ENCODE data around the gene GSN. TPM values are rescaled to one million over a fixed set of nuclear protein-coding genes. Genes with fewer than 3 reads are reported as not detected.
A peak's percentile ranks its signal among the peaks of the same experiment; 100 is the strongest.

GSN gene
- total and polyA plus RNA-seq, 9 donors, result 269 to 422 (median 313) TPM

DNA sequence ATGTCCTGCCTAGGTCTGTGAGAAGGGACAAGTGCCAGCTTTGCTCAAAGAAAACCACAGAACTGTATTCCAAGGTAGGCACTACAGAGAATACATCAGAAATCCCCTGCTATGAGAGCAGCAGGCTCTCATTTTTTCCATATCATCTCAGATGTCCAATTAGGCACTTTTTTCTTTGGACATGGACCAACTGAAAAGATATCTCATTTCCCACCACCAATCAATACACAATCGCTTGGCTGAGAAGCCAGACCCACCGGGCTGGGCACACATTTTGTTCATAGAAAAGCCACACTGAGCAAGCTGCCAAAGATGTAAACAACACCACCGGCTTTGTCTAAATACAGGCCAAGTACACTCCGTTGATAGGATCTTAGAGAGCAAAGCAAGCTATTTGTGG is 76.2 kb downstream of the GSN start:
- no peak for DNase-seq
- no peaks in the 10 kb centered on the region for H3K9me3 ChIP-seq (replicated peaks; ENCODE audit: control insufficient read depth, low read depth, low read length)
- no peaks in the 10 kb centered on the region for H3K27me3 ChIP-seq (ENCODE audit: control insufficient read depth, insufficient read depth, low read length)
- no peak overlapping the region for H3K4me3 ChIP-seq (ENCODE audit: low read length)
- H3K27ac ChIP-seq (ENCODE audit: low read length), result no peak overlapping the region
- peaks cover 16% of the 10 kb centered on the region for H3K4me1 ChIP-seq (ENCODE audit: control insufficient read depth, insufficient read depth, low read length)
- WGBS (ENCODE audit: insufficient coverage), result 73% methylated on average over 2 of the region's 4 CpGs
- H3K36me3 ChIP-seq (ENCODE audit: control insufficient read depth, insufficient read depth, low read length), result peaks cover 33% of the 10 kb centered on the region

DNA sequence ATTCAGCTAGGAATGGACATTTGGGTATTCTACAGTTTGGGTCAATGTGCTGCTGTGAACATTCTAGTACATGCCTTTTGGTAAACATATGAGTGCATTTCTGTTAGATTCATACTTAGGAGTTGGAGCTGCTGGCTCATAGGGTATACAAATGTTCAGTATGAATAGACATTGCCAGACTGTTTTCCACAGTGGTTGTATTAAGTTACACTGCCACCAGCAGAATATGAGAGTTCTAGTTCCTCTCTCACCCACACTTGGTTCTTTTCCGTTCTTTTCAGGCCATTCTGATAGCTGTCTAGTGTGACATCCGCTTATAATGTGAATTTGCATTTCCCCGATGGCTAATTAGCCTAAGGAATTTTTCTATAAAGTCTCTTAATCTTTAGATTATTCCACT is 77.1 kb downstream of the GSN start:
- peaks cover 18% of the 10 kb centered on the region for H3K4me1 ChIP-seq (ENCODE audit: control insufficient read depth, insufficient read depth, low read length)
- peaks cover 32% of the 10 kb centered on the region for H3K36me3 ChIP-seq (ENCODE audit: control insufficient read depth, insufficient read depth, low read length)
- no peak overlapping the region for H3K4me3 ChIP-seq (ENCODE audit: low read length)
- no peak overlapping the region for H3K27ac ChIP-seq (ENCODE audit: low read length)
- no CpG with 5 or more reads among the region's 3 CpGs for WGBS (ENCODE audit: insufficient coverage)
- H3K9me3 ChIP-seq (replicated peaks; ENCODE audit: control insufficient read depth, low read depth, low read length), result no peaks in the 10 kb centered on the region
- peak; percentile 35 for DNase-seq
- H3K27me3 ChIP-seq (ENCODE audit: control insufficient read depth, insufficient read depth, low read length), result no peaks in the 10 kb centered on the region

DNA sequence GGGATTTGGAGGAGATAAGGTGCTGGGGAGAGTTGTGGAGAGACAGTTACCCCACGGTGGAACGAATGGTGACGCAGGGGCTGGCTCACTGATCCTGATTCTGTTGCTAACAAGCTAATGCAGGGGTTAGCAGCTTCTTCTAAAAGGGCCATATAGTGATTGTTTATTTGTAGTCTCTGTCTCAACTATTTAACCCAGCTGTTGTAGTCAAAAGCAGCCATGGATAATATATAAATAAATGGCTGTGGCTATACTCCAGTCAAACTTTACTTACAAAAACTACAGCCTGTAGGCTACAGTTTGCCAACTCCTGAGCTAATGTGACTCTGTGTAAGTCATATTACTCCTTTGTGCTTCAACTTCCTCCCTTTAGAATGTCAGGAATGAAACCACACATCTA is 80.3 kb downstream of the GSN start:
- DNase-seq, result peak; percentile 24
- Histone ChIP-seq H3K36me3 (ENCODE audit: control insufficient read depth, insufficient read depth, low read length) (peaks cover 33% of the 10 kb centered on the region), H3K27me3 (ENCODE audit: control insufficient read depth, insufficient read depth, low read length) (no peaks in the 10 kb centered on the region), H3K4me1 (ENCODE audit: control insufficient read depth, insufficient read depth, low read length) (peaks cover 35% of the 10 kb centered on the region), H3K4me3 (ENCODE audit: low read length) (no peak overlapping the region), H3K27ac (ENCODE audit: low read length) (peak overlapping the region; percentile 2), H3K9me3 (replicated peaks; ENCODE audit: control insufficient read depth, low read depth, low read length) (no peaks in the 10 kb centered on the region)
- WGBS (ENCODE audit: insufficient coverage), result 70% methylated on average over 2 of the region's 3 CpGs

DNA sequence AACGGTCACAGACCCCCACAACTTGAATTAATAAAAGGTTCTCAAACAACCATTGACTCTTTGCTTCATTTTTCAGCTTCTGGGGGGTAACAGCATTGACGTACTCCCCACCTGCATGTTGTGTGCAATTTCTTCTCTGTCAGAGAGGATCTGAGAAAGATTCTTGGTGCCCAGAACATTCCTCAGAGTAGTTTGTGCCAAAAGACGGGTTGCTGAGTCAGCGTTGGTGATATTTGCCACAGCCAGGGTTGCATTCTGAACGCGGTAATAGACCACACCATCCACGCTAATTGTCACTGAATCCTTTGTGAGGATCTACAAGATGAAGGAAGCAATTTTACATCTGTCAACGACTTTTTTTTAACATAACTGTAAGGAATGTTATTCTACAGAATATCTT is 81.0 kb downstream of the GSN start:
- DNase-seq, result peak; percentile 41
- peaks cover 31% of the 10 kb centered on the region for H3K4me1 ChIP-seq (ENCODE audit: control insufficient read depth, insufficient read depth, low read length)
- no peaks in the 10 kb centered on the region for H3K27me3 ChIP-seq (ENCODE audit: control insufficient read depth, insufficient read depth, low read length)
- 71% methylated on average over 1 of the region's 8 CpGs for WGBS (ENCODE audit: insufficient coverage)
- H3K4me3 ChIP-seq (ENCODE audit: low read length), result no peak overlapping the region
- H3K27ac ChIP-seq (ENCODE audit: low read length), result peak overlapping the region; percentile 2
- no peaks in the 10 kb centered on the region for H3K9me3 ChIP-seq (replicated peaks; ENCODE audit: control insufficient read depth, low read depth, low read length)
- H3K36me3 ChIP-seq (ENCODE audit: control insufficient read depth, insufficient read depth, low read length), result peaks cover 32% of the 10 kb centered on the region

DNA sequence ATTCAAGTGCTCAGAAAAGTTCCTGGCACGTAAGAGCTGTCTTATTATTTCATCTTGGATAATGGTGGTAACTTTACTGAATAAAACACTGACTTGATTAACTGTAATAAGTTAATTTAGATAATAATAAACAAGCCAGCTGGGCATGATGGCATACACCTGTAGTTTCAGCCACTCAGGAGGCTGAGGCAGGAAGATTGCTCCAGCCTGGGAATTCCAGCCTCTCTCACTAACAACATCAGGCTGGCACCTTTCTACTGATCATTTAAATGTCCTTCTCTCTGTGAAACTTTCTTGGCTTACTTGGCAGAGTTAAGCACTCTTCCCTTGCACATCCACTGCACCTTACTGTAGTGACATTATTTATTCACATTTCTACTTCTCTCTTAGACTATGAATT is 82.1 kb downstream of the GSN start:
- H3K27me3 ChIP-seq (ENCODE audit: control insufficient read depth, insufficient read depth, low read length), result no peaks in the 10 kb centered on the region
- no peak overlapping the region for H3K4me3 ChIP-seq (ENCODE audit: low read length)
- peaks cover 29% of the 10 kb centered on the region for H3K4me1 ChIP-seq (ENCODE audit: control insufficient read depth, insufficient read depth, low read length)
- no CpG with 5 or more reads among the region's 1 CpG for WGBS (ENCODE audit: insufficient coverage)
- no peak for DNase-seq
- peaks cover 37% of the 10 kb centered on the region for H3K36me3 ChIP-seq (ENCODE audit: control insufficient read depth, insufficient read depth, low read length)
- no peaks in the 10 kb centered on the region for H3K9me3 ChIP-seq (replicated peaks; ENCODE audit: control insufficient read depth, low read depth, low read length)
- peak overlapping the region; percentile 90 for H3K27ac ChIP-seq (ENCODE audit: low read length)

DNA sequence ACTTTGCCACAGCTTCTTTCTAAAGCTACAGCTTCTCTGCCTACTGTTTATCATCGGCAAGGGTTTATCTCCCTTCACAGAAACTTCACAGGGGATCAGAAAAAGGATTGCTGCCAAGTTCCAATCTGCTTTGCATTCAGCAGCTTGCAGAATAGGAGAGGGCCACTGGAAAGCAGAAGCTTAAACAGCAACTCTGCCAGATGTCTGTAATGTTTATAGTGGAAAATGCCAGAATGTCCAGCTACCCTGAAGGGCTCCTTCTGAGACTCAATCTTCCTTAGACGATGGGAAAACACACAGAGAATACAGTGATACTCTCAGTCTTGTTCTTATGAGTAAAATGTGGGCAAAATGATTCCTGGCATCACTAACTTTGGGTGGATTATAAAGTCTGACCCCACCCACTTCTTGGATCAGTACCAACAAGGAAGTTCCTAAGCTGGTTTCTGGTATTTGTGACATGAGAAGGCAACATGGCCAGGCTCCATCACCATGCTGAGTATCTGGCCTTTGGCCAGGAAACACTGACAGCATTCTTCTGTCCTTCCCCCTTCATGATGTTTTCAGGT is 83.1 kb downstream of the GSN start:
- no peak overlapping the region for H3K4me3 ChIP-seq (ENCODE audit: low read length)
- H3K9me3 ChIP-seq (replicated peaks; ENCODE audit: control insufficient read depth, low read depth, low read length), result no peaks in the 10 kb centered on the region
- DNase-seq, result peak; percentile 95
- no peaks in the 10 kb centered on the region for H3K27me3 ChIP-seq (ENCODE audit: control insufficient read depth, insufficient read depth, low read length)
- WGBS (ENCODE audit: insufficient coverage), result no CpG with 5 or more reads among the region's 2 CpGs
- H3K4me1 ChIP-seq (ENCODE audit: control insufficient read depth, insufficient read depth, low read length), result peaks cover 29% of the 10 kb centered on the region
- H3K36me3 ChIP-seq (ENCODE audit: control insufficient read depth, insufficient read depth, low read length), result peaks cover 37% of the 10 kb centered on the region
- peak overlapping the region; percentile 90 for H3K27ac ChIP-seq (ENCODE audit: low read length)

DNA sequence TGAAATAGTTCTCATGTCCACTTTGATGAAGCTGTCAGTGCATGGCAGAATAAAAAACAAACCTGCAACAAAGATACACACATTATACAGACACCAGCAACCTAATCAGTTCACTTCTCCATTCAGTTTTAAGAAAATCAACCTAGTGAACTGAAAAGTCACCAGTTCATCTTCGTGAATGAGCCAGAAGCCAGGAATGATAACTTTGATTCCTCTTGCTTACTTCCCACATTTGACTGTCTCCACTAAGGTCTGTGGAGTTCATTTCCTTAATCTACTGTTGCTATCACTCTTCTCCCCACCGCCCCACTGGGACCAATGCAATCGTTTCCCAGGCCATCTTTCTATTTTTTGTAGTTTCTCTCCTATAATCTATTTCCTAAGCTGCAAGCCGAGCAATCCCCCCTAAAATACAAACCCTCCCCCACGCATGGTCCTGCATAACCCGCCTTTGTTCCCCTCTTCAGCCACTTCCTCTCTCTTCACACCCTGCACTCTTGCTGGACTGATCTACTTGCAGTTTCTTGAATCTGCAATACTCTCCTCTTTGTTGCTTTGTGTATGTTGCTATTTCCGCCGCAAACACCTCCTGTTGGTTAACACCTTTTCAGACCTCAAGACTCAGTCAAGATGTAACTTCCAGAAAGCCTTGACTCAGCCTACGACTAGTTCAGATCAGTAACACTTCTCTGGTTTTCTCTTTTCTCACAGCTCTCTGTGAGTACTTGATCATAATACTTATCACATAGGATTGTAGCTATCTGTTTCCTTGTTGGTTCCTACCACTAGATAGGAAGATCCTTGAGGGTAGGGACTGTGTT is 85.5 kb downstream of the GSN start:
- Histone ChIP-seq H3K9me3 (replicated peaks; ENCODE audit: control insufficient read depth, low read depth, low read length) (no peaks in the 10 kb centered on the region), H3K4me1 (ENCODE audit: control insufficient read depth, insufficient read depth, low read length) (peaks cover 28% of the 10 kb centered on the region), H3K27me3 (ENCODE audit: control insufficient read depth, insufficient read depth, low read length) (no peaks in the 10 kb centered on the region), H3K4me3 (ENCODE audit: low read length) (no peak overlapping the region), H3K36me3 (ENCODE audit: control insufficient read depth, insufficient read depth, low read length) (peaks cover 27% of the 10 kb centered on the region), H3K27ac (ENCODE audit: low read length) (peak overlapping the region; percentile 90)
- 72% methylated on average over 6 of the region's 9 CpGs for WGBS (ENCODE audit: insufficient coverage)
- DNase-seq, result no peak

DNA sequence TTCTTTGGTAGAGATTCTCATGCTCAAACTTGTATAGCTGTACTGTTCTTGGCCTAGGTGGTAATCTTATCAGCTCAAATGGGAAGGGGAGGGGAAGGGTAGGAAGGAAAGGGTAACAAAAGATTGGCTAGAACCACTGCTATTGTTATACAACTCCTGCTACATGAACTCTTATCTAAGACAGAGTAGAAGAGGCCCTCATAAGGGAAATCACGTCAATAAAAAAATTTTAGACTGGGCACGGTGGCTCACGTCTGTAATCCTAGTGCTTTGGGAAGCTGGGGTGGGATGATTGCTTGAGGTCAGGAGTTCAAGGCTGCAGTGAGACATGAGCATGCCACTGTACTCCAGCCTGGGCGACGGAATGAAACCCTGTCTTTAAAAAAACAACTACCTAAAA is 86.2 kb downstream of the GSN start:
- H3K9me3 ChIP-seq (replicated peaks; ENCODE audit: control insufficient read depth, low read depth, low read length), result no peaks in the 10 kb centered on the region
- no peaks in the 10 kb centered on the region for H3K27me3 ChIP-seq (ENCODE audit: control insufficient read depth, insufficient read depth, low read length)
- H3K36me3 ChIP-seq (ENCODE audit: control insufficient read depth, insufficient read depth, low read length), result peaks cover 24% of the 10 kb centered on the region
- H3K4me3 ChIP-seq (ENCODE audit: low read length), result no peak overlapping the region
- 47% methylated on average over 3 of the region's 5 CpGs for WGBS (ENCODE audit: insufficient coverage)
- H3K4me1 ChIP-seq (ENCODE audit: control insufficient read depth, insufficient read depth, low read length), result peaks cover 24% of the 10 kb centered on the region
- H3K27ac ChIP-seq (ENCODE audit: low read length), result peak overlapping the region; percentile 90
- peak; percentile 35 for DNase-seq

DNA sequence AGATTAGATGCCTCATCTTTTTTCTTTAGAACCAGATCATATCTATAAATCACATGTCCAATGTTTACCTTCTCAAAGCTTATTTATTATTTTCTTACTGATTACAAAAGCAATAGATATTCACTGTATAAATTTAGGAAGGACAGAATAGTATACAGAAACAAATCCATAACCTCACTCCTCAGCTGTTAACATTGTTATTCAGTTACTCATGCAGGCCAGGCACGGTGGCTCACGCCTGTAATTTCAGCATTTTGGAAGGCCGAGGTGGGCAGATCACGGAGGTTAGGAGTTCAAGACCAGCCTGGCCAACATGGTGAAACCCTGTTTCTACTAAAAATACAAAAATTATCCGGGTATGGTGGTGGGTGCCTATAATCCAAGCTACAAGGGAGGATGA is 86.8 kb downstream of the GSN start:
- DNase-seq, result no peak
- H3K27ac ChIP-seq (ENCODE audit: low read length), result peak overlapping the region; percentile 26
- no peaks in the 10 kb centered on the region for H3K27me3 ChIP-seq (ENCODE audit: control insufficient read depth, insufficient read depth, low read length)
- H3K4me1 ChIP-seq (ENCODE audit: control insufficient read depth, insufficient read depth, low read length), result peaks cover 27% of the 10 kb centered on the region
- no peaks in the 10 kb centered on the region for H3K9me3 ChIP-seq (replicated peaks; ENCODE audit: control insufficient read depth, low read depth, low read length)
- no peak overlapping the region for H3K4me3 ChIP-seq (ENCODE audit: low read length)
- H3K36me3 ChIP-seq (ENCODE audit: control insufficient read depth, insufficient read depth, low read length), result peaks cover 24% of the 10 kb centered on the region
- WGBS (ENCODE audit: insufficient coverage), result no CpG with 5 or more reads among the region's 5 CpGs

DNA sequence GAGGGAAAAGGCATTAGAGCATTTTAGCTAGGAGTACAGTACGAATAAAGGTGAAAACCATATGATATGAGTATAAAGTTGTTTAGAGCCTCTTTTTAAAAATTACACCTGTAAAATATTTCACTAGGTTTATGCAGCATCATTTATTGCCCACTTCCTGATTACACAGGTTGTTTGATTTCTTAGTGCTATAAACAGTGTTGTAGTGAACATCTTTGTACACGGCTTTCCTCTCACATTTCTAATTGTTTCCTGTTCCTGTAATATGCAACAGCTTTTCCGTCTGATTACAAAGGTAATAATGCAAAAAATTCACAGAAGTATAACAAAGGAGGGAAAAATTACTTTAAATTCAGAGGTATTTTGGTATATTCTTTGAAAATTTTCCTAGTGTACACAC is 89.0 kb downstream of the GSN start:
- no peak for DNase-seq
- peaks cover 19% of the 10 kb centered on the region for H3K36me3 ChIP-seq (ENCODE audit: control insufficient read depth, insufficient read depth, low read length)
- peak overlapping the region; percentile 60 for H3K27ac ChIP-seq (ENCODE audit: low read length)
- no peak overlapping the region for H3K4me3 ChIP-seq (ENCODE audit: low read length)
- no peaks in the 10 kb centered on the region for H3K27me3 ChIP-seq (ENCODE audit: control insufficient read depth, insufficient read depth, low read length)
- WGBS (ENCODE audit: insufficient coverage), result no CpG with 5 or more reads among the region's 3 CpGs
- H3K4me1 ChIP-seq (ENCODE audit: control insufficient read depth, insufficient read depth, low read length), result peaks cover 17% of the 10 kb centered on the region
- no peaks in the 10 kb centered on the region for H3K9me3 ChIP-seq (replicated peaks; ENCODE audit: control insufficient read depth, low read depth, low read length)
